Renal cortical epithelial cell (primary cell): ENCODE results near the gene SUMF1. TPM values are rescaled to one million over a fixed set of nuclear protein-coding genes. Genes with fewer than 3 reads are reported as not detected.
"Not testable (repeated sequence)": the region's sequence is repeated elsewhere in the genome, so short reads cannot be mapped to it uniquely, and the experiment has no call there.

Source experiments
- DNase-seq: peaks from one replicate; pipeline ENCODE4 v3.0.0-alpha.2; 2011; ENCODE audit warnings: low read depth
- total RNA-seq: library from RNA; depleted of rRNA; stranded (reverse); fragments of >200 nt; gene quantifications from 2 replicates; pipeline ENCODE4 v1.2.3, GENCODE V29; 2014

Gene SUMF1
- total RNA-seq, 1 donor from 2014 or later: 94.0 TPM

- no peak for DNase-seq
Measured at GRCh38 chr3:4461468-4462090, 5.5 kb downstream of the SUMF1 start.

DNA sequence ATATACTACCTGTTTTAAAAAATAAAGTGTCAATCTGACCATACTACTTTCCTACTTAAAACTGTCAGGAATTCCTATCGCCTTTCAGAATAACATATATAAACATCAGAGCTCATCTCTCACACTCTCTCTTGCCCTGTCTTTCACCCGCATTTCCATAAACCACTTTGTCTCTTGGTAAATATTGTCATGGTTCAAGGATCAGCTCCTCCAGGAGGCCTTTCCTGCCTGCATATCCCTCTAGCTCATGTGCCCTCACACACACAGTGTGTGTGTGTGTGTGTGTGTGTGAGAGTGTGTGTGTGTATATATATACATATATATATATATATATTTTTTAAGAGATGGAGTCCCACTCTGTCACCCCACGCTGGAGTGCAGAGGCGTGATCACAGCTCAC is 6.7 kb downstream of the SUMF1 start:
- no peak for DNase-seq

DNA sequence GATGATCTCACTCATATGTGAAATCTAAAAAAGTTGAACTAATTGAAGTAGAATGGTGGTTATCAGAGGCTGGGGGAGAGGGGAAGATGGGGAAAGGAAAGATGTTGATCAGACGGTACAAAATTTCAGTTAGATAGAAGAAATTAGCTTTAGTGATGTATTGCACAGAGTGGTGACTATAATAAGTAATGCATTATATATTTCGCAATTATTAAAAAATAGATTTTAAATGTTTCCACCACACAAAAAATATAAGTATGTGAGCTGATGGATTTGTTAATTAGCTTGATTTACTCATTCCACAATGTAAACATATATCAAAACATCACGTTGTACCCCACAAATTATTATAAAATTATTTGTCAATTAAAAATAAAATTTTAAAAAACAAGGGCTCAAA is 8.1 kb downstream of the SUMF1 start:
- no peak for DNase-seq

DNA sequence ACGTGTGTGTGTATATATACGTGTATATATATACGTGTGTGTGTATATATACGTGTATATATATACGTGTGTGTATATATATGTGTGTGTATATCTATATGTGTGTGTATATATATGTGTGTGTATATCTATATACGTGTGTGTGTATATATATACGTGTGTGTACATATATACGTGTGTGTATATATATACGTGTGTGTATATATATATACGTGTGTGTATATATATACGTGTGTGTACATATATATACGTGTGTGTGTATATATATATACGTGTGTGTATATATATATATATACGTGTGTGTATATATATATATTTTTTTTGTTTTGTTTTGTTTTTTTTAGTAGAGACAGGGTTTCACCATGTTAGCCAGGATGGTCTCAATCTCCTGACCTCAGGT is 10.3 kb downstream of the SUMF1 start:
- DNase-seq: not testable (repeated sequence)

DNA sequence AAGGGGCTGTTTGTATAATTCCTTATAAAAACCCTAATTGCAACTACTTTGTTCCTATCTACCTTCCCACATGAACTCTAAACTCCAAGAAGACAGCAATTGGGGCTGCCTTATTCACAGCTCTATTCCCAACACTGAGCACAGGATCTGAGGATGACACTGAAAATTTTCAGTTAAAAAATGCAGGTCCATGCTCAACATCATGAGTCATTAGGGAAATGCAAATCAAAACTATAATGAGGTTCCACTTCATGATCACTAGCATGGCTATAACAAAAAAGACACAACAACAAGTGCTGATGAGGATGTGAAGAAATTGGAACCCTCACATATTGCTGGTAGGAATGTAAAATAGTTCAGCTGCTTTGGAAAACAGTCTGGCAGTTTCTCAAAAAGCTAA is 12.9 kb downstream of the SUMF1 start:
- peak; percentile 55 for DNase-seq

- no peak for DNase-seq
Measured at GRCh38 chr3:4449043-4449805, 17.8 kb downstream of the SUMF1 start.

- no peak for DNase-seq
Measured at GRCh38 chr3:4448187-4448586, 18.9 kb downstream of the SUMF1 start.

GRCh38 chr3:4447295-4447999 is 19.6 kb downstream of the SUMF1 start:
- DNase-seq: no peak

DNA sequence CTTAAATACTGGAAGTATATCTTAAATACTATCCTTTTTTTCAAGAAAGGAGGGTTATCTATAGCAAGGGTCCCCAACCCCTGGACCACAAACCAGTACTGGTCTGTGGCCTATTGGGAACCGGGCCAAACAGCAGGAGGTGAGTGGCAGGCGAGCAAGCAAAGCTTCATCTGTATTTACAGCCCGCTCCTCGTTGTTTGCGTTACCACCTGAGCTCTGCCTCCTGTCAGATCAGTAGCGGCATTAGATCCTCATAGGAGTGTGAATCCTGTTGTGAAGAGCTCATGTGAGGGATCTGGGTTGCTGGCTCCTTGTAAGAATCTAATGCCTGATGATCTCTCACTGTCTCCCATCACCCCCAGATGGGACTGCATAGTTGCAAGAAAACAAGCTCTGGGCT is 26.1 kb downstream of the SUMF1 start:
- DNase-seq: no peak

- peak; percentile 11 for DNase-seq
Measured at GRCh38 chr3:4438296-4438695, 28.8 kb downstream of the SUMF1 start.

DNA sequence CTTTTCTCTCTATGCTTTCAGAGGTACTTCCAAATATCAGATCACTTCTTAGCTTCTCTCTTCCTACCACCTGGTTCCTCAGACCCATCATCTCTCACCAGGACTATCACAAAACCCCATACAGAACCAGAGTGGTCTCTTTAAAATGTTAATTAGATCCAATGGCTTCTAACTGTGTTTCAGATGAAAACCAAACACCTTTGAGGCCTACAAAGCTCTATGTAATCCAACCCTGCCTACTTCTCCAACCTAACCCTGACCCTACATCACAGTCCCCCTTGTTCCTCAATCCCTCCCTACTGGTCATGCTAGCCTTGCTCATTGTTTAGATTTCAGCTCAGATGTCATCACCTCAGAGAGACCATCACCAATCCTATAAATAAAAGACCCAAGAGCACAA is 34.8 kb downstream of the SUMF1 start:
- DNase-seq: no peak

- no peak for DNase-seq
Measured at GRCh38 chr3:4429648-4430350, 37.3 kb downstream of the SUMF1 start.

DNA sequence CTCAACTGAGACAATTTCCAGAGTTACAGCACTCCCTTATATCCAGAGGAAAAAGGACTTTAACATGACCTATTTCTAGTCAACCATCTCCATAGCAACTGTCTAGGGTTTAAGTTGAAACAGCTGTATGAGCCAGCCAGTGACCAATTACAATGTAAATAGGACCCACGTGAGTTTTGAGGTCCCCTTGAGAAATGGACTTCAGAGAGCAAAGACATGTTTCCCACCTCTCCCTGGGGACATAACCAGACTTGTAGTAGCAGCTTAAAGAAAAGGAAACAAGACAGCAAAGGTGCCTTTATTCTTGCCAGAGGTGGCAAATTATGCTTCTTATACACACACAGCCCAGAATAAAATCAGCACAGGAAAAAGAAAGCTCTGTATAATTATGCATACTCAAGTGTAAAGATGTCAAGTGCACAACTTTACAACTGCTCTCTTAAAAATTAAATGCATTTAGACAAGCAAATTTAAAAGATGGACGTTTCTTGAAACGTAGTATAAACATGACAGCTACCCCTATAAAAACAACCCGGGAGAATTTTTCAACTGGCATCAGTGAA is 40.2 kb downstream of the SUMF1 start:
- peak; percentile 91 for DNase-seq

GRCh38 chr3:4426261-4426781 is 40.7 kb downstream of the SUMF1 start:
- DNase-seq: no peak

GRCh38 chr3:4425707-4426106 is 41.4 kb downstream of the SUMF1 start:
- peak; percentile 19 for DNase-seq

DNA sequence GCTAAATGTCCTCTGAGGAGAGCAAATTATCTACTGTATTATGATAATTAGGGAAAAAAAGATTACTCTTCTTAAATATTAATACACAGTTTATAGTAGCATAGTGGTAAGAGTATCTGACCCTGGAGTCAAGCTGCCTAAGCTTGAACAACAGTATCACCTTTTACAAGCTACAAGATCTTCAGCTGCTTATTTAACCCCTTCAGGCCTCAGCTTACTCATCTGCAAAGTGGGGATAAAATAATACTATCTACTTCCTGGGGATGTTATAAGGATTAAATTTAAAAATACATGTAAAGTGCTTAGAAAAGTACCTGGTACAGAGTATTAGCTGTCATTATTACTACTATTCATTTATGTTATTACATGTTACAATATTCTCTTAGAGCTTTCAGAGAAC is 42.0 kb downstream of the SUMF1 start:
- DNase-seq: no peak

DNA sequence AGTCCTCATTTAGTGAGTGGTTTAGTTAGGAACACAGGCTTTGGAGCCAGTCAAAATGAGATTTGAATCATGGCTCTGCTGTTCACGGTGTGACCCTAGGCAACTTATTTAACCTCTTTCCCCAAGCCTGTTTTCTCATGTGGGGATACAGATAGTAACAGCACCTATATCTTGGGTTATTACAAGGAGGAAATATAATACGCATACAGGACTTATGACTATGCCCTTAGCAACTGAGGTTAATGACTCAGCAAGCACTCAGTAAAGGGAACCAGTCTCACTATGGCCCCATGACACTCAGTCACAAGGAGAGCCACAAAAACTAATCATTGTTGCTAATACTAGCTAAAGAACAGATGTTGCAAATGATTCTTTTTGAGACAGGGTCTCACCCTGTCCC is 45.9 kb downstream of the SUMF1 start:
- peak; percentile 88 for DNase-seq

DNA sequence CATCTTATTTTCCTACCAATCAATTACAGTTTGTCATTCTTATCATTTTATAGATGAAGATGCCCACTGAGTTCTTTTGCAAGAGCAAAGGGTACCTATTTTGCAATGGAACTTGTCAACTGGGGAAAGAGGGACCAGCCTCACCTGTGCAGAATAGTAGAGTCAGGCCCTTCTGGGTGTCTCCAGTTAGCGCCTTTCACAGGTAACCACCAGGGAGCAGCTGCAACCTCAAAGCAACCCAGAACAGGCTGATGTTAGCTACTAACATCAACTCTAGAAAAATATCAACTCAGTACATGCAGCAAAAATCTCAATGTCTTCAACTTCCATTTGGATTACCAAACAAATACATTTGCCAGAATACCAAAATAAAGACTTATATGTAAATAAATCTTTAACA is 47.1 kb downstream of the SUMF1 start:
- no peak for DNase-seq

- DNase-seq: peak; percentile 51
Measured at GRCh38 chr3:4419386-4419785, 47.7 kb downstream of the SUMF1 start.

- DNase-seq: no peak
Measured at GRCh38 chr3:4418156-4418555, 48.9 kb downstream of the SUMF1 start.

GRCh38 chr3:4417449-4417848 is 49.6 kb downstream of the SUMF1 start:
- peak; percentile 42 for DNase-seq

- peak; percentile 92 for DNase-seq
Measured at GRCh38 chr3:4416961-4417360, 50.1 kb downstream of the SUMF1 start.
